A549 (cell line): ENCODE data around the gene RAPGEF5.

Source experiments
- BHLHE40 ChIP-seq: IDR thresholded peaks from 2 replicates; pipeline ENCODE4 v1.6.1; 2012; ENCODE audit warnings: low read depth, low read length, inconsistent platforms
- TF ChIP-seq, protein P1 (sequence below): fragments of >200 bp; sonication (Bioruptor Twin); formaldehyde crosslinking; IDR thresholded peaks from 3 replicates; pipeline ENCODE4 v1.5.1; 2016
- TF ChIP-seq, protein P2 (sequence below): fragments of 200-600 bp; sonication (generic); IDR thresholded peaks from 2 replicates; pipeline ENCODE4 v1.6.1; 2016; ENCODE audit warnings: antibody characterized with exemption, mild to moderate bottlenecking, moderate library complexity

GRCh38 chr7:22137466-22137865, 219.5 kb downstream of the RAPGEF5 start:
- TF ChIP-seq, protein P1, sequence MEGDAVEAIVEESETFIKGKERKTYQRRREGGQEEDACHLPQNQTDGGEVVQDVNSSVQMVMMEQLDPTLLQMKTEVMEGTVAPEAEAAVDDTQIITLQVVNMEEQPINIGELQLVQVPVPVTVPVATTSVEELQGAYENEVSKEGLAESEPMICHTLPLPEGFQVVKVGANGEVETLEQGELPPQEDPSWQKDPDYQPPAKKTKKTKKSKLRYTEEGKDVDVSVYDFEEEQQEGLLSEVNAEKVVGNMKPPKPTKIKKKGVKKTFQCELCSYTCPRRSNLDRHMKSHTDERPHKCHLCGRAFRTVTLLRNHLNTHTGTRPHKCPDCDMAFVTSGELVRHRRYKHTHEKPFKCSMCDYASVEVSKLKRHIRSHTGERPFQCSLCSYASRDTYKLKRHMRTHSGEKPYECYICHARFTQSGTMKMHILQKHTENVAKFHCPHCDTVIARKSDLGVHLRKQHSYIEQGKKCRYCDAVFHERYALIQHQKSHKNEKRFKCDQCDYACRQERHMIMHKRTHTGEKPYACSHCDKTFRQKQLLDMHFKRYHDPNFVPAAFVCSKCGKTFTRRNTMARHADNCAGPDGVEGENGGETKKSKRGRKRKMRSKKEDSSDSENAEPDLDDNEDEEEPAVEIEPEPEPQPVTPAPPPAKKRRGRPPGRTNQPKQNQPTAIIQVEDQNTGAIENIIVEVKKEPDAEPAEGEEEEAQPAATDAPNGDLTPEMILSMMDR: no peak
- TF ChIP-seq, protein P2, sequence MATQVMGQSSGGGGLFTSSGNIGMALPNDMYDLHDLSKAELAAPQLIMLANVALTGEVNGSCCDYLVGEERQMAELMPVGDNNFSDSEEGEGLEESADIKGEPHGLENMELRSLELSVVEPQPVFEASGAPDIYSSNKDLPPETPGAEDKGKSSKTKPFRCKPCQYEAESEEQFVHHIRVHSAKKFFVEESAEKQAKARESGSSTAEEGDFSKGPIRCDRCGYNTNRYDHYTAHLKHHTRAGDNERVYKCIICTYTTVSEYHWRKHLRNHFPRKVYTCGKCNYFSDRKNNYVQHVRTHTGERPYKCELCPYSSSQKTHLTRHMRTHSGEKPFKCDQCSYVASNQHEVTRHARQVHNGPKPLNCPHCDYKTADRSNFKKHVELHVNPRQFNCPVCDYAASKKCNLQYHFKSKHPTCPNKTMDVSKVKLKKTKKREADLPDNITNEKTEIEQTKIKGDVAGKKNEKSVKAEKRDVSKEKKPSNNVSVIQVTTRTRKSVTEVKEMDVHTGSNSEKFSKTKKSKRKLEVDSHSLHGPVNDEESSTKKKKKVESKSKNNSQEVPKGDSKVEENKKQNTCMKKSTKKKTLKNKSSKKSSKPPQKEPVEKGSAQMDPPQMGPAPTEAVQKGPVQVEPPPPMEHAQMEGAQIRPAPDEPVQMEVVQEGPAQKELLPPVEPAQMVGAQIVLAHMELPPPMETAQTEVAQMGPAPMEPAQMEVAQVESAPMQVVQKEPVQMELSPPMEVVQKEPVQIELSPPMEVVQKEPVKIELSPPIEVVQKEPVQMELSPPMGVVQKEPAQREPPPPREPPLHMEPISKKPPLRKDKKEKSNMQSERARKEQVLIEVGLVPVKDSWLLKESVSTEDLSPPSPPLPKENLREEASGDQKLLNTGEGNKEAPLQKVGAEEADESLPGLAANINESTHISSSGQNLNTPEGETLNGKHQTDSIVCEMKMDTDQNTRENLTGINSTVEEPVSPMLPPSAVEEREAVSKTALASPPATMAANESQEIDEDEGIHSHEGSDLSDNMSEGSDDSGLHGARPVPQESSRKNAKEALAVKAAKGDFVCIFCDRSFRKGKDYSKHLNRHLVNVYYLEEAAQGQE: no peak
- TF ChIP-seq BHLHE40: no peak
